Stimulated activated CD4-positive, alpha-beta T cell treated with anti-CD3 and anti-CD28 coated beads, Interleukin-4, amount 100 ng/mL, for 48 hours (primary cell): ENCODE data around the gene ATP13A1.

Experiments used
- DNase-seq, 2 donors: peaks; one replicate each; pipeline ENCODE4 v3.0.0-alpha.2; 2020; ENCODE audit warnings: low read depth in 2 of 2

Gene ATP13A1

GRCh38 chr19:19643158-19644053 lies 20.1 kb downstream of the ATP13A1 start, which contains the start of gene GMIP:
Gene GMIP, minus strand, starts transcription at chr19:19643657. Its CDS starts 128 bp downstream, at chr19:19643529.
- peak; percentile 81 to 85 for DNase-seq

GRCh38 chr19:19642506-19643157 lies 20.8 kb downstream of the ATP13A1 start:
- no peak for DNase-seq

GRCh38 chr19:19637523-19638251 lies 25.8 kb downstream of the ATP13A1 start:
- DNase-seq: no peak

GRCh38 chr19:19637186-19637522 lies 26.3 kb downstream of the ATP13A1 start:
- DNase-seq: no peak

GRCh38 chr19:19636573-19637185 lies 26.8 kb downstream of the ATP13A1 start:
- no peak for DNase-seq

GRCh38 chr19:19635313-19635702 lies 28.2 kb downstream of the ATP13A1 start:
- DNase-seq: no peak

GRCh38 chr19:19634516-19635312 lies 28.8 kb downstream of the ATP13A1 start:
- DNase-seq: no peak

GRCh38 chr19:19633711-19634515 lies 29.6 kb downstream of the ATP13A1 start:
- no peak for DNase-seq

GRCh38 chr19:19632661-19633060 lies 30.8 kb downstream of the ATP13A1 start:
- DNase-seq: no peak

GRCh38 chr19:19631346-19631745 lies 32.1 kb downstream of the ATP13A1 start:
- DNase-seq: no peak

- DNase-seq: no peak
Measured at GRCh38 chr19:19630426-19630825, 33.0 kb downstream of the ATP13A1 start.

GRCh38 chr19:19630062-19630414 lies 33.4 kb downstream of the ATP13A1 start:
- no peak for DNase-seq

- DNase-seq: no peak
Measured at GRCh38 chr19:19628501-19629134, 34.9 kb downstream of the ATP13A1 start.

GRCh38 chr19:19627621-19628500 lies 35.6 kb downstream of the ATP13A1 start, which contains the start of gene LPAR2:
Gene LPAR2, minus strand, starts transcription at chr19:19628220. Its CDS starts 945 bp downstream, at chr19:19627275.
- DNase-seq: peak; percentile 44 to 54

- DNase-seq: no peak
Measured at GRCh38 chr19:19626516-19627472, 36.7 kb downstream of the ATP13A1 start.

GRCh38 chr19:19624032-19624570 lies 39.4 kb downstream of the ATP13A1 start:
- DNase-seq: no peak

- no peak for DNase-seq
Measured at GRCh38 chr19:19623383-19623782, 40.1 kb downstream of the ATP13A1 start.
